OCI-LY3 (cell line): Measurements from ENCODE around the gene UBE2S.

Experiments
- H2AFZ ChIP-seq: fragments of 200-600, 300-600 bp; shearing (Covaris generic); 2 replicates; pipeline ENCODE4 v1.6.0; 2014; ENCODE audit warnings: antibody characterized with exemption, low read depth, low read length
- H3K27ac ChIP-seq: fragments of 200-600, 300-600 bp; sonication (generic); 2 replicates; pipeline ENCODE4 v1.5.1; 2014; ENCODE audit warnings: mild to moderate bottlenecking, low read length, moderate library complexity, mixed read lengths
- H3K27me3 ChIP-seq: fragments of 200-600, 300-600 bp; sonication (generic); 2 replicates; pipeline ENCODE4 v1.6.1; 2014; ENCODE audit warnings: low read depth, low read length, mixed read lengths
- H3K36me3 ChIP-seq: fragments of 200-600, 300-600 bp; sonication (generic); replicated peaks from 2 replicates; pipeline ENCODE3; 2014; ENCODE audit warnings: low read depth, low read length, mixed read lengths
- H3K4me1 ChIP-seq: fragments of 300-600, 200-600 bp; sonication (generic); 2 replicates; pipeline ENCODE4 v1.6.1; 2014; ENCODE audit warnings: low read length, mixed read lengths
- H3K4me2 ChIP-seq: fragments of 200-600, 300-600 bp; sonication (generic); 2 replicates; pipeline ENCODE4 v1.6.1; 2014; ENCODE audit warnings: low read length, mixed read lengths
- H3K4me3 ChIP-seq: fragments of 300-600, 200-600 bp; sonication (generic); 2 replicates; pipeline ENCODE4 v1.5.1; 2014; ENCODE audit warnings: antibody characterized with exemption, mild to moderate bottlenecking, low read length, moderate library complexity
- H3K79me2 ChIP-seq: fragments of 300-600, 200-600 bp; shearing (Covaris generic); 2 replicates; pipeline ENCODE4 v1.6.1; 2014; ENCODE audit warnings: mild to moderate bottlenecking, low read length, mixed read lengths
- H3K9ac ChIP-seq: fragments of 300-600, 200-600 bp; shearing (Covaris generic); 2 replicates; pipeline ENCODE4 v1.6.0; 2014; ENCODE audit warnings: mild to moderate bottlenecking, low read length, moderate library complexity
- H3K9me3 ChIP-seq: fragments of 200-600, 300-600 bp; shearing (Covaris generic); 2 replicates; pipeline ENCODE4 v1.6.1; 2014; ENCODE audit warnings: low read length, mixed read lengths; ENCODE audit not compliant: insufficient read depth
- H4K20me1 ChIP-seq: fragments of 200-600, 300-600 bp; sonication (generic); 2 replicates; pipeline ENCODE4 v1.6.1; 2016; ENCODE audit warnings: low read length, mixed read lengths; ENCODE audit not compliant: insufficient read depth
- EZH2phosphoT487 ChIP-seq: fragments of 200-600 bp; shearing (Covaris generic); IDR thresholded peaks from 2 replicates; pipeline ENCODE4 v1.6.1; 2018; ENCODE audit warnings: antibody characterized with exemption, mixed run types, low read depth
- TF ChIP-seq, protein P1 (sequence below): fragments of 200-600, 300-600 bp; sonication (generic); IDR thresholded peaks from 2 replicates; pipeline ENCODE4 v1.5.1; 2014; ENCODE audit warnings: antibody characterized with exemption, low read length, low read depth

UBE2S gene

DNA sequence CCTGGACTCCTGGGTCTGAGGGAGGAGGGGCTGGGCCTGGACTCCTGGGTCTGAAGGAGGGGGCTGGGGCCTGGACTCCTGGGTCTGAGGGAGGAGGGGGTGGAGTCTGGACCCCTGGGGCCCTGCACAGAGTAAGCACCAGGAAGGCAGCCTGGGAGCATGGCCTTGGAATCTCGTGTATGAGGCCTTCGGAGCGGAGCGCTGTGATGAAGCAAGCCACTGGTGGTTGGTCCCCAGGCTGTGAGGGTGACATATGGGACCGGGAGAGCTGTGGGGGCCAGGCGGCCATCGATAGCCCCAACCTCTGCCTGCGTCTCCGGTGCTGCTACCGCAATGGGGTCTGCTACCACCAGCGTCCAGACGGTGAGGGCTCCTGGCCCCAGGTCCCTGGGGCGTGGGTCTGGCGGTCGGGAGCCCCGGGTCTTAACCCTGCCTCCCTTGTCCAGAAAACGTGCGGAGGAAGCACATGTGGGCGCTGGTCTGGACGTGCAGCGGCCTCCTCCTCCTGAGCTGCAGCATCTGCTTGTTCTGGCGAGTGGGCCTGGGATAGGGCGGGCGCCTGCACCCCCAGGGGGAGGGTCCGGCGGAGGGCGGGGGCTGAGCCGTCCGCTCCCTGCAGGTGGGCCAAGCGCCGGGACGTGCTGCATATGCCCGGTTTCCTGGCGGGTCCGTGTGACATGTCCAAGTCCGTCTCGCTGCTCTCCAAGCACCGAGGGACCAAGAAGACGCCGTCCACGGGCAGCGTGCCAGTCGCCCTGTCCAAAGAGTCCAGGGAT, 30.0 kb downstream of the UBE2S start:
- Histone ChIP-seq H3K9me3 (no peaks in the 10 kb centered on the region), H3K27ac (no peak overlapping the region), H3K4me1 (peaks cover 16% of the 10 kb centered on the region), H4K20me1 (no peaks in the 10 kb centered on the region), H3K9ac (no peak overlapping the region), H2AFZ (no peak overlapping the region), H3K4me3 (no peak overlapping the region), H3K4me2 (no peak overlapping the region), H3K27me3 (peaks cover 9% of the 10 kb centered on the region), H3K36me3 (peaks cover 7% of the 10 kb centered on the region), H3K79me2 (peaks cover 12% of the 10 kb centered on the region)
- no peak for TF ChIP-seq EZH2phosphoT487
- TF ChIP-seq, protein P1, sequence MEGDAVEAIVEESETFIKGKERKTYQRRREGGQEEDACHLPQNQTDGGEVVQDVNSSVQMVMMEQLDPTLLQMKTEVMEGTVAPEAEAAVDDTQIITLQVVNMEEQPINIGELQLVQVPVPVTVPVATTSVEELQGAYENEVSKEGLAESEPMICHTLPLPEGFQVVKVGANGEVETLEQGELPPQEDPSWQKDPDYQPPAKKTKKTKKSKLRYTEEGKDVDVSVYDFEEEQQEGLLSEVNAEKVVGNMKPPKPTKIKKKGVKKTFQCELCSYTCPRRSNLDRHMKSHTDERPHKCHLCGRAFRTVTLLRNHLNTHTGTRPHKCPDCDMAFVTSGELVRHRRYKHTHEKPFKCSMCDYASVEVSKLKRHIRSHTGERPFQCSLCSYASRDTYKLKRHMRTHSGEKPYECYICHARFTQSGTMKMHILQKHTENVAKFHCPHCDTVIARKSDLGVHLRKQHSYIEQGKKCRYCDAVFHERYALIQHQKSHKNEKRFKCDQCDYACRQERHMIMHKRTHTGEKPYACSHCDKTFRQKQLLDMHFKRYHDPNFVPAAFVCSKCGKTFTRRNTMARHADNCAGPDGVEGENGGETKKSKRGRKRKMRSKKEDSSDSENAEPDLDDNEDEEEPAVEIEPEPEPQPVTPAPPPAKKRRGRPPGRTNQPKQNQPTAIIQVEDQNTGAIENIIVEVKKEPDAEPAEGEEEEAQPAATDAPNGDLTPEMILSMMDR = no peak

DNA sequence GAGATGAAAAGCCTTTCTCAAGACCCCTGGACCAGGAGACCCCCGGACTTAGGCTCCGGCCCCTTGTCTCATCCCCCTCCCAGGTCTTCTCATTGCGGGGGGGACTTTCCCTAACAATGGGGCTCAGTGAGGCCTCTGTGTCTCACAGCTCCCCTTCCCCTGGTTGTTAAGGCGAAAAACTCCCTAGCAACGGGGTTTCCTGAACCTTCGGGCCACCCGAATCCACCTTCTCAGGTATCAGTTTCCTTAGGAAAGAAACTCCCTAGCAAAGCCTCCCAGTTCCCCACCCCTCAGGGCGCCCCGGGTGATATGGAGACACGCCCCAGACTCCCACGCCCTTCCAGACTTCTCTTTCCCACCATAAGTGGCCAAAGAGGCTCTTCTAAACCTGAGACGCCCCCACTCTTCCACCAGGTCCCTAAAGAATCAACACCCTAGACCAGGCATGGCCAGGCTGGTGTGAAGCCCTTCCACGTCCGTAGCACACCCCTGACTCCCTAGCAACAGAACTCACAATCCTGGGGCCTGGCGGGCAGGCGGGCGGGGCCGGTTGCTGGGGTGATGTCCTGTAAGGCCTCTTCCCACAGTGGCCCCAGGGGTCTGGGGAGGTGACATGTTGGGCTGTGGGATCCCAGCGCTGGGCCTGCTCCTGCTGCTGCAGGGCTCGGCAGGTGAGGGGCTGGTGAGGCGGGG, 31.2 kb downstream of the UBE2S start, which contains the start of gene TMEM190:
TMEM190 (plus strand) TSS at position 586 of the 693 bp plus-strand sequence; CDS start at position 614, 28 bp downstream.
- no peak within 1 kb of the TSS for H3K27ac ChIP-seq
- TF ChIP-seq, protein P1 = no peak
- TF ChIP-seq EZH2phosphoT487 = no peak
- H3K9me3 ChIP-seq = no peaks in the 10 kb centered on the region
- H3K79me2 ChIP-seq = 0 out of 2 replicates have a peak, but pooled peaks cover under 1% of the 10 kb centered on the region
- peaks cover 15% of the 10 kb centered on the region for H3K27me3 ChIP-seq
- peaks cover 11% of the 10 kb centered on the region for H3K4me1 ChIP-seq
- no peaks in the 10 kb centered on the region for H4K20me1 ChIP-seq
- H3K4me2 ChIP-seq = no peak within 1 kb of the TSS
- no peaks in the 10 kb centered on the region for H3K36me3 ChIP-seq
- H2AFZ ChIP-seq = no peak within 1 kb of the TSS
- H3K4me3 ChIP-seq = no peak within 1 kb of the TSS
- H3K9ac ChIP-seq = no peak within 1 kb of the TSS

DNA sequence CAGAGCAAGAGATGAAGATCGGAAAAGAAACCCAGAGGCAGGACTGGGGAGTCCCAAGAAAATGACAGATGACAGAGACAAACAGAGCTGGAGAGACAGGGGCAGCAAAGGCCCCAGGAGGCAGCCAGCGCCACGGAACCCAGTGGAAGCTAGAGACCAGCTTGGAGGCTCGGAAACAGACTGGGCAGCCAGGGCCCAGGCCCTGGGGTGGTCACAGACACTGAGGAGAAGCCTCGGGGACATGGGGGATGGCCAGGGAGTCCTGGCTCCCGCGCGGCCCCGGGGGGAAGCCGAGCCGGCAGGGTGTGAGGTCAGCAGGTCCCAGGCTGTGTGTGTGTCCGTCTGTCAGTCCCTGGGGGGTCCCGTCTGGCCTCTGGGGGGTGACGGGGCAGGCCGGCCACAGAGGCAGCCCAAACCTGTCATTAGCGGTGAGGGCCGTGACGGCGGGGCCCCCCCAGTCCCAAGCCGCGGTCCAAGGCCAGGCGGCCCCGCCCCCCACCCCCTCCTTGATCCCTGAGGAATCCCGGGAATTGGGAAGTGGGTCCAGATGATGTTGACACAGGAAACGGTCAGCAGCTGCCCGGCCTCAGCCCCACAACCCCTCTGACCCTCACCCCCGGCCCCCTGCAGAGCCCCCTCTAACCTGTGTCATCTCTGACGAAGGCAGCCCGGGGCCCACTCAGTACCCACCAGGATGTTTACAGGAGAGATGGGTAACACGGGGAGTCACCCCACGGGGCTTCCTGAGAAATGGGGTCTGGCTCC, 33.4 kb downstream of the UBE2S start:
- Histone ChIP-seq H3K79me2 (no peaks in the 10 kb centered on the region), H3K4me3 (no peak overlapping the region), H3K4me2 (no peak overlapping the region), H3K9ac (no peak overlapping the region), H4K20me1 (no peaks in the 10 kb centered on the region), H3K27me3 (peaks cover 21% of the 10 kb centered on the region), H3K9me3 (no peaks in the 10 kb centered on the region), H3K27ac (no peak overlapping the region), H2AFZ (no peak overlapping the region), H3K4me1 (peaks cover 11% of the 10 kb centered on the region), H3K36me3 (no peaks in the 10 kb centered on the region)
- no peak for TF ChIP-seq EZH2phosphoT487
- TF ChIP-seq, protein P1 = no peak
